Activated T-cell treated with anti-CD3 and anti-CD28 coated beads for 1 hour (primary cell): ENCODE results near the gene MTHFS.
"Not testable (repeated sequence)": the region's sequence is repeated elsewhere in the genome, so short reads cannot be mapped to it uniquely, and the experiment has no call there.

ENCODE experiments used
- DNase-seq: peaks from one replicate; pipeline ENCODE4 v3.0.0-alpha.2; 2020; ENCODE audit warnings: low read depth

The MTHFS gene

GRCh38 chr15:79896634-79897379 lies at the start of gene MTHFS:
TSS of gene MTHFS (minus strand) at chr15:79897014. CDS start at chr15:79896988, 26 bp downstream.
- DNase-seq: peak; percentile 64

DNA sequence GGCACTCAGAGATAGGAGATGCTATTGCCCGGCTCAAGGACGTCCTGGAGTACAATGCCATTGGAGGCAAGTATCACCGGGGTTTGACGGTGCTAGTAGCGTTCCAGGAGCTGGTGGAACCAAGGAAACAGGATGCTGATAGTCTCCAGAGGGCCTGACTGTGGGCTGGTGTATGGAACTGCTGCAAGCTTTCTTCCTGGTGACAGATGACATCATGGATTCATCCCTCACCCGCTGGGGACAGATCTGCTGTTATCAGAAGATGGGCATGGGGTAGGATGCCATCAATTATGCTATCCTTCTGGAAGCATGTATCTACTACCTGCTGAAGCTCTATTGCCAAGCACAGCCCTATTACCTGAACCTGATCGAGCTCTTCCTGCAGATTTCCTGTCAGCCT lies 47.8 kb upstream of the MTHFS start:
- DNase-seq: no peak

DNA sequence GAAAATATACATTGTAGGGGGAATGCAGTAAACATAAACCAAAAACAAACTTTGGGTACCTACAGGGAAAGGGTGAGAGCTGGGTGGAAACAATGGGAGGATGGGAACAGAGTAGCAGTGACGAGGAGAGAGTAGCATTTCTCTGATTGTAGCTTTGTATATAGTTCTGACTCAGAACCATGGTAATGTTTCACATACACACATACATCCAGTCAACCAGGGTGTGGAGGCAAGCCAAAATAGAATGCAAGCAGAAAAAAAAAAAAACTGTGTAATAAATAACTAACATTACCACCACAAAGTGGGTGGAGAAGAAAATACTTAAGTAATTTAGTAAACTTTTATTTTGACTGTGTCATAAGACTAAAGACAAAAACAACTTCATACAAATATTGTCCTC lies 47.0 kb upstream of the MTHFS start:
- DNase-seq: no peak

DNA sequence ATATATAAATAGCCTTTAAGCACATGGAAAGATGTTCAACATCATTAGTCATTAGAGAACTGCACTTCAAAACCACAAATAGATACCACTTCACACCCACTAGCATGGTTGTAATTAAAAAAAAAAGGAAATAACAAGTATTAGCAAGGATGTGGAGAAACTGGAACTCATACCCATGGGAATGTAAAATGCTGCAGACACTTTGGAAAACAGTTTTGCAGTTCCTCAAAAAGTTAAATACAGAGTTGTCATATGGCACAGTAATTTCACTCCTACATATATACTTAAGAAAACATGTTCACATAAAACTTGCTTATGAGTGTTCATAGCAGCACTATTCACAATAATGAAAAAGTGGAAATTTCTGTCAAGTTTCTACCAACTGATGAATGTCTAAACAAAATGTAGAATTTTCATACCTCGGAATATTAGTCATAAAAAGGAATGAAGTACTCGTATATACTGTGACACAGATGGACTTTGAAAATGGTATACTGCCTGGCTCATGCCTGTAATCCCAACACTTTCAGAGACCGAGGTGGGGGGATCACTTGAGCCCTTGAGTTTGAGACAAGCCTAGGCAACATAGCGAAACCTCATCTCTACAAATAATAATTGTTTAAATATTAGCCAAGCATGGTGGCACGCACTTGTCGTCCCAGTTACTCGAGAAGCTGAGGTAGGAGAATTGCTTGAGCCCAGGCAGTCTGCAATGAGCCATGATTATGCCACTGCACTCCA lies 46.1 kb upstream of the MTHFS start:
- DNase-seq: no peak

- no peak for DNase-seq
These were observed 42.6 kb upstream of the MTHFS start for GRCh38 chr15:79939399-79939798.

DNA sequence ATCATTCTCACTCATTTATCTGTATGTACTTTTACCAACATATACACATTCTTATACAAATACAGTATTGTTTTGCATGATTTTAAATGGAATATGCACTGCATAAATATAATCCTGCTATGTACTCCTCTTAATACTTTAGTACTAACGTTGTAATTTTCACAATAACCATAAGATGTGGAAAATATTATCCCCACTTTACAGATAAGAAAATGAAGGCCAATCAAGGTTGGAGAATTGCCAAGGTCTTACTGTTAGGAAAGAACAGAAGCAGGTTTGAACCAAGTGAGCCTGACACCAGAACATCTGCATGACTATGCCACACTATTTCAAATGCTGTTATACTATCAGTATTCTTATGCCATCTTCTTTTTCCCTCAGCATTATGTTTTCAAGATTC lies 41.3 kb upstream of the MTHFS start:
- no peak for DNase-seq

DNA sequence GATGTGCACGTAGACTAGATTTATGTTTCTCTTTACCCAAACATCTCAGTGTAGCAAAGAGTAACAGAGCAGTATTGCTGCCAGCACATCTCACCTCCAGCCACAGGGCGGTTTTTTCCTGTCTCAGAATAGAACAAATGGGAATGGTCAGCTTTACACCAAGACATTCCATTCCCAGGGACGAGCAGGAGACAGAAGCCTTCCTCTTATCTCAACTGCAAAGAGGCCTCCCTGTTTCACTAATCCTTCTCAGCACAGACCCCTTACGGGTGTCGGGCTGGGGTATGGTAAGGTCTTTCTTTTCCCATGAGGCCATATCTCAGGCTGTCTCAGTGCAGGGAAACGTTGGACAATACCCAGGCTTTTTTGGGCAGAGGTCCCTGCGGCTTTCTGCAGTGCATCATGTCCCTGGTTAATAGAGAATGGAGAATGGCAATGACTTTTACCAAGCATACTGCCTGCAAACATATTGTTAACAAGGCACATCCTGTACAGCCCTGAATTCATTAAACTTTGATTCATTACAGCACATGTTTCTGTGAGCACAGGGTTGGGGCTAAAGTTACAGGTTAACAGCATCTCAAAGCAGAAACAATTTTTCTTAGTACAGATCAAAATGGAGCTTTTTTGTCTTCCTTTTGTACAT lies 38.9 kb upstream of the MTHFS start:
- DNase-seq: not testable (repeated sequence)

GRCh38 chr15:79933231-79933630 lies 36.4 kb upstream of the MTHFS start:
- DNase-seq: no peak

DNA sequence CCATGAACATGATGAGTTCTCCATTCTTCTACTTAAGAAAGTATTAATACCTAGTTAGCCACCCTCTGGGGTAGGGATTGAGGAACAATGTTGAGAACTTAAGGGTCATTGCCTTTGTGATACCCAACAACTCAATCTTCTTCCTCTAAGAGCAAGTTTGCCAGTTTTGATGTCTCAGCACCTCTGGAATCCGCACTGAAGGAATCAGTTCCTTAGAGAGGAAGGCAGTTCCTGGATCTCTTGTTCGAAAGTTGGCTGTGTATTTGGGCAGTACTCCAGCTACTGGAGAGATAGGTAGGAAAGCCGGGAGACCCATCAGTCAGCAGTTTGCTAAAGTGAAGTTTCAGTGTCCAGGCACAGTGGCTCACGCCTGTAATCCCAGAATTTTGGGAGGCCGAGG lies 35.6 kb upstream of the MTHFS start:
- DNase-seq: no peak

DNA sequence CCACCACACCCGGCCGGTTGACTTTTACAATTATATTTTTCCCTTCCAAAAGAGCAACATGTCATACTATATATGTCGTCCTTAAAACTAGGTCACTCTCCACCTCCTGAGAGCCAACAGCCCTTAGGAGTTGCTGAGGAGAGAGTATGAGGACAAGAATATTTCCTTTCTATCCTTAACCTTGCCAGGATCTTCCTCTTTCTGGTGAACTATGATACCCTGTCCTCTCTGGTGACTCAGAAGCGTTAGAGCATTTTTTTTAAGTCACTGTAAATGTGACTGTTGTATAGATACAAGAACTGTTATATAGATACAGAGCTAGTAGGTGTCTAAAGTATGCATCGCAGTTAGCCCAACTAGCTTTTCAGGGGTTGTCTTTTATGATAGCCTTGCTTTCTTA lies 33.7 kb upstream of the MTHFS start:
- DNase-seq: no peak

GRCh38 chr15:79929412-79929811 lies 32.6 kb upstream of the MTHFS start:
- DNase-seq: no peak

- DNase-seq: not testable (repeated sequence)
These were observed 29.3 kb upstream of the MTHFS start for GRCh38 chr15:79926116-79926515.

DNA sequence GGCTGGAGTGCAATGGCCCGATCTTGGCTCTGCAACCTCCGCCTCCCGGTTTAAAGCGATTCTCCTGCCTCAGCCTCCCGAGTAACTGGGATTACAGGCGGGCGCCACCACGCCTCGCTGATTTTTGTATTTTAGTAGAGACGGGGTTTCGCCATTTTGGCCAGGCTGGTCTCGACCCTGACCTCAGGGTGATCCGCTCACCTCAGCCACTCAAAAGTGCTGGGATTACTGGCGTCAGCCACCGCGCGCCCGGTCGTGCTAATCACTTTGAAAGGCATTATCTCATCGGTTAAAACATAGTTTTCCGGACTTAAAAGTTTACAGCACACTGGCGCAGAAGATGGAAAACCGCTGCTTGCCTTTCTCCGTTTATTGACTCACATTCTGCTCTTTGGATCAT lies 27.6 kb upstream of the MTHFS start:
- DNase-seq: no peak

- peak; percentile 98 for DNase-seq
These were observed 26.8 kb upstream of the MTHFS start for GRCh38 chr15:79923515-79924169.

GRCh38 chr15:79923079-79923514 lies 26.3 kb upstream of the MTHFS start:
- peak; percentile 45 for DNase-seq

DNA sequence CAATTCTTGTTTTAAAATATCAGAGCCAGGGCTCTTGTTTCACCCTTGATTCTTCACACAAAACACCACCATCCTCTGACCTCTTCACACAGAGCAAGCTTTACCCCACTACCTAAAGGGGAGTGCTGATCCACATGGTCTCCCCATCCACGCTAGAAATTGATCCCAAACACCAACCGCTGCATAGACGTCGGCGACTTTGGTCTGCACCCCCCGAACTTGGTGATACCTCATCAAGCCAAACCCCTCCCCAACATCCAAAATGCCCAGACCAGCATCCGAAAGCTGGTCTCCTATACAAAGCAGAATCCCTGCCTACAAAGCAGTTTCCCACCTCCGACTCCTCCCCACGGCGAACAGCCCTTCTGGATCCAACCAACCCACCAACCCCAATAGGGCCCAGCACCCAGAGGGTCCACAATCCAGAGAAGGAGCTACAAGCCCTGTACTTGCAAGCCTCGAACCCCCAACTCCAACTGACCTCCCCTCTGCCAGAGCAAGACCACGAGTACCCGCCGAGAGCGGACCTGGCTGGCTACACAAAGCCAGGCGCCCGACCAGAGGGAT lies 25.8 kb upstream of the MTHFS start:
- no peak for DNase-seq

DNA sequence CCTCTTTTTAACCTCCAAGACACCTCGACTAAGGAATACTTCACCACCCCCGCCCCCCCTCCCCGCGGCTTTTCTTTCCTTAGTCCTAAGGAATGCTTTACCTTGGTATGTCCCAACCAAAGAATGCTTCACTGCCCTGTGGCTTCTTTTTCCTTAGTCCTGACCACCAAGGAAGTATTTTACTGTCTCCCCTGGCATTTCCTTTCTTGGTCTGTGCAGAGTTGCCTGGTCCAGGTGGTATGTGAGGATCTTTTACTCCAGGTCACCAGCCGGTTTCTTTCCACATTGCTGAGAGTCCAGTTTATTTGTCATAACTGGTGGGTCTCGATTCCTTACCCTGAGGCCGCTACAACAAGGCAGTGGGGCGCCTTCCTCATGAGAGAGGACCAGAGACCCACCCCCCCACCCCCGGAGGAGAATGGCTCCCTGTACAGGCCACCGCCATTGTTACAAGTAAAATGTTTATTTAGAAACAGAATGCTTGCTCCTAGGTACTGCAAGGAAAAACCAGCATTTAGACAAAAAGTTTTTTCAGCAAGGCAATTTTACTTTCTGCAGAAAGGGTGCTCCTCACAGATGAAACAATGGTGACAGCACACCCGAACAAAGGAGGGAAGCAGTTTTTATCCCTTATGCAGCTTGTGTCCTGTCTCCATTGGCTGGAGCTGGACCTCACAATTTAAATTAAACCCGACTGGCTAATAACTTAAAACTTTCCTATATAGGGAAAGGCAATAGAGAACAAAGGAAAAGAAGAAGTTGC lies 23.1 kb upstream of the MTHFS start:
- DNase-seq: no peak

GRCh38 chr15:79919090-79919748 lies 22.4 kb upstream of the MTHFS start:
- no peak for DNase-seq

- DNase-seq: no peak
These were observed 21.5 kb upstream of the MTHFS start for GRCh38 chr15:79918278-79918677.

DNA sequence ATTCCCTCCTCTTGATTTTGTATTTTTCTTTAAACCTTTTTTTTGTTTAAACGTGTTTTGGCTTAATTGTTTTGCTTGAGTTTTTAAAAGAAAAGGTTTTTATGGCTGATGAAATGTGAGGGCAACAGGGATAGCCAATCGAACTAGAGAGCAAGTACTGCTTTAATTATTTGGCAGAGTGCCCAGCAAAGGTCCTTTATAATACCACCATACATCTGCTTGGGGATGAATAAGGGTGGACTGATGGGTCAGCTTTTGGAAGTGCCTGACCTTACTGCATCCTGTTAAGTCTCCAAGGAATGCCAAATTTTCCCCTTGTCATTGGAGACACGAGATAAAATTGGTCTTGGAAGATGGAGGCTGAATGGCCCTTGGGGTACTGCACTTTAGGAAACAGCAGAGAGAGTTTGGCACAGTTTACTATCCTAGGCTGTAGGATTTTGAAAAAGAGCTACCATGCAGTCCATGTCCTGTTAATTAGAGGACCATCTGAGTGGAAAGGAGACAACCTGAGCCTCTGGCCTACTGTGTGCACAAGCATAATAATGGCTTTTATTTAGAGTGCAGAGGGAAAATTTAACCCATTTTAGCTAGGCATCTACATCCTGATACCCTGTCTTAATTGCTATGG lies 19.8 kb upstream of the MTHFS start:
- no peak for DNase-seq
